ENCODE results near the gene SPEG. TPM values are rescaled to one million over a fixed set of nuclear protein-coding genes. Genes with fewer than 3 reads are reported as not detected.
A peak's percentile ranks its signal among the peaks of the same experiment; 100 is the strongest.

The SPEG gene
- total and polyA plus RNA-seq, 10 donors = 0.74 to 8.2 (median 3.7) TPM

DNA sequence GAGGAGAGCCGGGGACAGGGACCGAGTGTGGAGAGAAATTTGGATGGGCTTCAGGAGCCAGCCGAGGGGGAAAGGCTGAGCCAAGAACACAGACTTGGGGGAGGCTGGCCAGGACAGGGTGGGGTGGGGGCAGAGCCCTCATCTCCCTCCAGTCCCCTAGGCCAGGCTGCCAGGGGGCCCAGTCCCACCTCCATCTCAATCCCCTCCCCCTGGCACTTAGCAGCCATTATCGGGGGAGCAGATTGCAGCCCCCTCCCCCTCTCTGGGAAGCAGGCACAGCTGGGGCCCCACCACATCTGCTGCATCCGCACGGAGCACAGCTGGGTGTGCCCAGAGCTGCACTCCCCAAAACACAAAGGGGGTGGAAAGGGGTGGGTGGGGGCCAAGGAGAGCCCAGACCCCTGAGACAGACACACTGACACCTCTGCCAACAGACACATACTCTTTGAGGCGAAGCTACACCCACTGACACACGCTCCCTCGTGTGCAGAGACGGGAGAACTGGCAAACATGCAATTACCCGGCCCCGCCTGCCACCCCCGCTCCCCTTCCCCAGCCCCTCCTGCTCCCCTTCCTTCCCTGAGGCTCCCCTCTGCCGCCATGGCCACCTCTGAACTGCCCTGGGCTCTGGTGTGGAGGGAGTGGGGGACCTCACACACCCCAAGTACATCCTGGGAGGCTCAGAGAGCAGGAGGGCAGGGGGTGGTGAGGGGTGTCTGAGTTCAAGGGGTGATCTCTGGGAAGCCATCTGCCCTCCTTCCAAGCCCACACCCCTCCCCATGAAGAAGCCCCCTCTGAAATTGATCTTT lies 74.5 kb downstream of the SPEG start:
- intact Hi-C loops (cut with DNase I; ENCODE audit: low total_unique reads) = no loop called here
- H3K36me3 ChIP-seq = peaks cover 0 to 40% (median 36%) of the 10 kb centered on the region in 6 donors
- H3K27me3 ChIP-seq (replicated peaks in 1 of 7) = peaks cover 0 to 65% (median 49%) of the 10 kb centered on the region in 7 donors
- no peaks in the 10 kb centered on the region for H3K9me3 ChIP-seq
- no peak overlapping the region for H3K27ac ChIP-seq
- TF ChIP-seq POLR2AphosphoS5 (IDR thresholded peaks at IDR 0.05) = peak in 1 of 3 donors; percentile 2
- TF ChIP-seq, protein P1, sequence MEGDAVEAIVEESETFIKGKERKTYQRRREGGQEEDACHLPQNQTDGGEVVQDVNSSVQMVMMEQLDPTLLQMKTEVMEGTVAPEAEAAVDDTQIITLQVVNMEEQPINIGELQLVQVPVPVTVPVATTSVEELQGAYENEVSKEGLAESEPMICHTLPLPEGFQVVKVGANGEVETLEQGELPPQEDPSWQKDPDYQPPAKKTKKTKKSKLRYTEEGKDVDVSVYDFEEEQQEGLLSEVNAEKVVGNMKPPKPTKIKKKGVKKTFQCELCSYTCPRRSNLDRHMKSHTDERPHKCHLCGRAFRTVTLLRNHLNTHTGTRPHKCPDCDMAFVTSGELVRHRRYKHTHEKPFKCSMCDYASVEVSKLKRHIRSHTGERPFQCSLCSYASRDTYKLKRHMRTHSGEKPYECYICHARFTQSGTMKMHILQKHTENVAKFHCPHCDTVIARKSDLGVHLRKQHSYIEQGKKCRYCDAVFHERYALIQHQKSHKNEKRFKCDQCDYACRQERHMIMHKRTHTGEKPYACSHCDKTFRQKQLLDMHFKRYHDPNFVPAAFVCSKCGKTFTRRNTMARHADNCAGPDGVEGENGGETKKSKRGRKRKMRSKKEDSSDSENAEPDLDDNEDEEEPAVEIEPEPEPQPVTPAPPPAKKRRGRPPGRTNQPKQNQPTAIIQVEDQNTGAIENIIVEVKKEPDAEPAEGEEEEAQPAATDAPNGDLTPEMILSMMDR (IDR thresholded peaks at IDR 0.05 in 8 of 11, conservative IDR thresholded peaks at IDR 0.05 in 3 of 11) = no peak
- TF ChIP-seq POLR2A (IDR thresholded peaks at IDR 0.05) = no peak
- peak overlapping the region in 1 of 8 donors; percentile 57 for H3K4me3 ChIP-seq
- 5 to 17% (median 11%) methylated on average over 10 to 14 of the region's 14 CpGs for WGBS, 5 donors
- peaks cover 4 to 44% (median 23%) of the 10 kb centered on the region in 6 donors for H3K4me1 ChIP-seq
- no peak for DNase-seq

GRCh38 chr2:219509780-219510511 lies 75.3 kb downstream of the SPEG start:
- no peak for DNase-seq
- Histone ChIP-seq H3K4me3 (peak overlapping the region in 5 of 8 donors; percentile 9 to 57 (median 12)), H3K9me3 (no peaks in the 10 kb centered on the region), H3K27ac (no peak overlapping the region), H3K4me1 (peaks cover 4 to 48% (median 25%) of the 10 kb centered on the region in 6 donors), H3K27me3 (replicated peaks in 1 of 7) (peaks cover 0 to 72% (median 55%) of the 10 kb centered on the region in 7 donors), H3K36me3 (peaks cover 0 to 32% (median 28%) of the 10 kb centered on the region in 6 donors)
- intact Hi-C loops (cut with DNase I; ENCODE audit: low total_unique reads) = no loop called here
- WGBS, 5 donors = 1 to 2% (median 2%) methylated on average over 23 to 26 of the region's 26 CpGs
- TF ChIP-seq POLR2AphosphoS5 (IDR thresholded peaks at IDR 0.05) (peak in 2 of 3 donors; percentile 12 to 22), POLR2A (IDR thresholded peaks at IDR 0.05) (no peak)
- TF ChIP-seq, protein P1 (IDR thresholded peaks at IDR 0.05 in 8 of 11, conservative IDR thresholded peaks at IDR 0.05 in 3 of 11) = peak in 9 of 11 experiments; percentile 12 to 76 (median 61)

DNA sequence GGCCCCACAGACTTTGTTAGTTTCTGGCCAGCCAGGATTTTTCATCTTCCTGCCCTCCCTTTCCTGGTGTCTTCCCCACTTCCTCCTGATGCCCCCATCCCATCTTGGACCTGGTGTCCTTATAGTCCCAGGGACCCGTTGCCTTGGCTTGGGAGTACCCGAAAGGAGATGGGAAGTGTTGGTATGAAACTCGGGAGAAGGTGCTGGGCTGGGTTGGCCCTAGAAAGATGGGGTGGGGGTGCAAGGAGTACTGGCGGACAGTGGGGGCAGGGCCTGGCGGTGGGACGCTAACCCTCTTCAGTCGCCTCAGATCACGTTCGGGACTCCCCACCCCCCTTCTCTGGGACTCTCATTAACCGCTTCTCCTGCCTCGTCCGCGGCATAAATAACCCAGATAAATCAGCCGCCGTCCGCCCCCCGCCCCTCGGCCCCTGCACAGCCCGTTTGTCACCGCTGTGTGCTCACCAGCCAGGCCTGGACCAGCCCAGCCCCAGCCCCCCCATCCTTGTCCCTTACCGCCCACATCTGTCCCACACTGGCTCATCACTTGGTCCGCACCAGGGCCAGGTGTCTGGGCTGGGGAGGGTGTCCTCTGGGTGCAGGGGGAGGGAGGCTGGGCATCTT lies 76.0 kb downstream of the SPEG start:
- peaks cover 4 to 48% (median 25%) of the 10 kb centered on the region in 6 donors for H3K4me1 ChIP-seq
- peak overlapping the region in 1 of 8 donors; percentile 57 for H3K4me3 ChIP-seq
- H3K27me3 ChIP-seq (replicated peaks in 1 of 7) = peaks cover 0 to 79% (median 60%) of the 10 kb centered on the region in 7 donors
- no peak overlapping the region for H3K27ac ChIP-seq
- 17 to 31% (median 27%) methylated on average over 22 of the region's 22 CpGs for WGBS, 5 donors
- H3K9me3 ChIP-seq = no peaks in the 10 kb centered on the region
- TF ChIP-seq, protein P1 (IDR thresholded peaks at IDR 0.05 in 8 of 11, conservative IDR thresholded peaks at IDR 0.05 in 3 of 11) = no peak
- TF ChIP-seq POLR2A (IDR thresholded peaks at IDR 0.05) (no peak), POLR2AphosphoS5 (IDR thresholded peaks at IDR 0.05) (no peak)
- DNase-seq = no peak
- intact Hi-C loops (cut with DNase I; ENCODE audit: low total_unique reads) = no loop called here
- H3K36me3 ChIP-seq = peaks cover 0 to 26% (median 21%) of the 10 kb centered on the region in 6 donors
